HG02870 (cell line): ENCODE results near the gene ADSS1.

Source experiments
- ATAC-seq: cut with Tn5 transposase; IDR thresholded peaks from one replicate; pipeline ENCODE4 v1.9.1; 2021; ENCODE audit warnings: mild to moderate bottlenecking, moderate library complexity; ENCODE audit not compliant: unreplicated experiment

ADSS1 gene

DNA sequence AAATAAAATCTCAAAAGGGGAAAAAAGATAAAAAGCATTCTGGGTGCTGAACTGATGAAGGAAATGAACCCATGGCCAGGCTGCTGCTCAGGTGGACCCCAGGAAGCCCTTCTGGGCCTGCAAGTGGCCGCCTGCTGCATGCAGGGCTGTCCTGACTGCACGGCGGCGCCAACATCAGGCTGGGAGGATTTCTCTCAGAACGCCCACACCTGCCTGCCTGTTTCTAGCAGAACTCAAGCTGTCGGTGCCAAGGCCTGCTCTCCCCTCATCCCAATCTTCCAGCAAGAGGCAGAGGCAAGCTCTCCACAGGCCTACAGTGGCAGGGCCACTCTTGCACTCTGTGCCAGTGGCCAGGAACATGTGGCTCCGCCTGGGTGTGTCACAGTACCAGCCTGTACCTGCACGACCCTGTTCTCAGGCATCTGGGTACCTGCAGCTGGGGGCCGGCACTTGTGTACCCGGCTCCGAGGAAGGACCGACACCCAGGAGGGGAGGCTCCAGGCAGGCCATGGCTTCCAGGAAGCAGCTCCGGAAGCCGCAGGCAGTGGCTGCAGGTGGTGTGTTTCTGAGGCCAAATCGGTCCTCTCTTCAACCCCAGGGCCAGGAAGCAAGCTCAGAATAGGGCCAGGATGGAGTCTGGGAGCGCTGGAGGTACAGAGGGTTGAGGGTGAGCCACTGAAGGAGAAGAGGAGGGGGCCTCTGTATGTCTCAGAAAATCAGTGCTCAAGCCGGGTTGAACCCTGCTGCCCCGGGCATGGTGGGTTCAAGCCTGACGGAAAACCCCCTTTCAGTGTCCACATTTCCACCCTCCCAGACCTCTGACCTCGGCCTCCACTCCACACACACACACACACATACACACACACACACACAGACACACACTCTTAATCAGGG is 37.2 kb upstream of the ADSS1 start:
- ATAC-seq: no peak

DNA sequence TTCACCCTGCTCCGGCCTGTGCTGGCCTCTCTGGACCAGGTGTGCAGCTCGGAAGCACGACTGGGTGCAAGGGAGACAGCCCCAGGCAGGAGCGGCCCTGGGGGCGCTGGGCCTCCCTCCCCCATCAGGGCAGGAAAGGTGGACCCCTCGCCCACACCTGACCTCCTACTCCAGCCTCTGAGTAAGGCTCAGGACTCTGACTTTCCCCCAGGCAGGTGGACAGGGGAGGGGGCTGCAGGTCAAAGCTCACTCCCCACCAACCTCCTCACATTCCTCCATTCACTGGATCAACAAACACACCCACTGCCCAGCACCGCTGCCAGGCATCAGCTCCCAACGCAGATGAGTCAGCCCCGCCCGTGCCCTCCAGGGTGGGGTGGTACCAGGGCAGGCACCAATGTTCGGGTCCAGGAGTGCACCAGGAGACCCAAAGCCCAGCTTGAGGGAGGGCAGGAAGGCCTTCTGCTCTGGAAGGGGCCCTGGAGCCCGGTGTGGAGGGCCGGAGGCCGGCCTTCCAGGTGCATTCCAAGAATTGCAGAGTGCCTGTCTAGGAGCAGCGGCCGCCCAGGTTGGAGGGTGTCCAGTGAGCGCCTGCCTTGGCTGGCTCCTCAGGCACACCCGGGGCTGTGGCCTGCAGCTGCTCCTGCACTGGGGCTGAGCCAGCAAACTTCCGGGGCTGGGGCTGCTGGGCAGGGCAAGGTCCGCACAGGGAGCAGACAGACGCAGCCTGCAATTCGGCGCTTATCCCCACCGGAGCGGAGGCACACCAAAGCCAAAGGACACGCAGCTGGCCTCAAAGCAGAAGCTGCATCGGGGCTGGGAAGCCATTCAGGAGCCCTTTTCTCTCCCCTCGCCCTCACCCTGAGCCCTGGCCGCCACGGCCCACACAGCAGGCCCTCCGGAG is 36.2 kb upstream of the ADSS1 start:
- no peak for ATAC-seq

- no peak for ATAC-seq
These were observed 35.4 kb upstream of the ADSS1 start for GRCh38 chr14:104688505-104689108.

GRCh38 chr14:104689109-104689880 is 34.7 kb upstream of the ADSS1 start, which contains the start of gene INF2:
INF2 (plus strand) TSS chr14:104689618; CDS start chr14:104701366, 11,748 bp downstream.
- ATAC-seq: peak; percentile 38

- ATAC-seq: no peak
These were observed 33.9 kb upstream of the ADSS1 start for GRCh38 chr14:104689881-104690711.

- ATAC-seq: no peak
These were observed 33.1 kb upstream of the ADSS1 start for GRCh38 chr14:104690861-104691455.

DNA sequence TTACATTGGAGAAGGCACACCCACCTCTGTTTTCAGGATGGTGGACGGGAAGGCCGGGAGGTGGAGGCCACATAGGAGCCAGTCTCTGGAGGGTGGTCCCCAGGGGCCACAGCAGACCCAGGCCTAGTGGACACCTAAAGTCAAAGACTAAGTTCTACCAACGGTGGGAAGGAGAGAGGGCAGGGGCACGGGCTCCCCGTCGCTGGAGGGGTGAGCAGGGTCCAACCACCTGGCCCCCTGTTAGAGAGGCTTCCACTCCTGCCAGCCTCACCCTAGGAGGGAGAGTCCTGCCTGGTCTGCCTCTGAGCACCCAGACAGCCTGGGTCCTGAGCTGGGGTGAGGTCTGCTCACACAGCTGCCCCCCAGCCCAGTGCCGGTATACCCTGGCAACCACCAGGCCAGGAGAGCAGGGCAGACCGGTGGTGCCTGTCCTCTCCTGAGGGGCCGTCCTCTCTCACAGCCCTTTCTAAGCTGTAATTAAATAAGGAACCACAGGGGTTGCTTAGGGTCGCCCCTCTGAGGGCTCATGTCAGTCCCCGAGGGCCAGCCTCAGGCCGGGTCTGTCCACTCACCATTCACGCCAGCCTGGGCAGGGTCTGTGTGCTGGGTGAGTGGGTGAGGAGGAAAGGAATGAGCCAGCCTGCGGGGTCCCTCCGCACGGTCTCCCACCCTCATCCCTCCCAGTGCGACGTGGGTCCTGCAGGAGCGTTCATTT is 32.3 kb upstream of the ADSS1 start:
- no peak for ATAC-seq

- no peak for ATAC-seq
These were observed 31.6 kb upstream of the ADSS1 start for GRCh38 chr14:104692261-104692938.

DNA sequence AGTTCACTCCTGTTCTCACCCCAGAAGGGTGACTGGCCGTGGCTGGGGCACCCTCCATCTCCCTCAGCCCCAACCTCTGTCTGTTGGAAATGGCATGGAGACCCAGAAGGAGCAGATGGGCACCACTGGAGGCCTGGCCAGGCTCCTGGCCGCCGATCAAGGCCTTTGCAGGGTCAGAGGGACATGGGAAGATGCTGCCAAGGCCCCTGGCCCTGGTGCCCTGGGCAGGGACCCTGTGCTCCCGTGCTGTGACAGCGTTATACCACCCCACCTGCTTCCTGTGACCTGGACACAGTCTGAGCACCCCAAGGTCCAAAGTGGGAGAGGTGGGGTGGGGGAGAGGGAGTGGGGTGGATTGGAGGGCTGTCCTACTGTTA is 31.1 kb upstream of the ADSS1 start:
- no peak for ATAC-seq

- no peak for ATAC-seq
These were observed 30.3 kb upstream of the ADSS1 start for GRCh38 chr14:104693482-104694431.

DNA sequence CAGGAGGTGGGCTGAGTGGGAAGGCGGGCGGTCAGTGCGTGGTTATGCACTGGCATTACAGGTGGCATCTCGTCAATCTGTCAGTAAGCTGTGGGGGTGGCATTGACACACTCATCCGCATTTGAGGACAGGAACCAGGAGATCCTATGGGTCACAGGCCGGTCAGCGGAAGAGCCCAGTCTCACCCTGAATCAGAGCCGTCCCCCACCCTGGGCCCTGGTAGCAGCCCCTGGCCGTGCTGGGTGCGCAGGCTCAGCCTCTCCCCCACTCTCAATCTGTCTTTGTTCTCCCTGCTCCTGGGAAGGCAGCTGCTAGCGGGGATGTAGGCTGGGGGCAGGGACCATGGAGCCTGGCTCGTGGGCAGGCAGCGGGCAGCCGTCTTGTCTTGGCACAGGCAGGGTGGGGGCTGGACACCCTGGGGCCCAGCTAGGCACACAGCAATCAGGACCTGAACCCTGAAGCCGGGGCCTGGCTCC is 29.5 kb upstream of the ADSS1 start:
- no peak for ATAC-seq

- no peak for ATAC-seq
These were observed 28.9 kb upstream of the ADSS1 start for GRCh38 chr14:104694991-104695659.

- ATAC-seq: no peak
These were observed 28.4 kb upstream of the ADSS1 start for GRCh38 chr14:104695660-104696000.

GRCh38 chr14:104696671-104697316 is 27.2 kb upstream of the ADSS1 start:
- no peak for ATAC-seq

DNA sequence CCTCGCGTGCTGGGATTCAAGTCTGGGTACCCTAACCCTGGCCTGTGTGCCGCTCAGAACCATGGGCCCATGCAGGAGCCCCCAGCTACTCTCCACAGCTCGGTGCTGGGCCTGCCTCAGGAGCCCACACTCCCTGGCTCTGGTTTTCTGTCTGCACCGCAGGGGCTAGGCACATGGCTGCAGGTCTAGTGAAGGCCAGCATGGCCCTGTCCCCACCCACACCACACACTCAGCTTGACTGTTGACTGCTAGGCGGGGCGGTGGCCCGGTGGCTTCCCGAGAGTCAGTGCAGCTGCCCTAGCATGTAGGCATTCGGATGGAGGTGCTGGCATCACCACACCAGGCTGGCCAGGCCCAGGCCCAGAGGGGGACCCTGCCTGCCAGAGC is 26.7 kb upstream of the ADSS1 start:
- no peak for ATAC-seq
